ENCODE measurements around the gene YBX3. TPM values are rescaled to one million over a fixed set of nuclear protein-coding genes. Genes with fewer than 3 reads are reported as not detected.

YBX3 gene
- total RNA-seq, 4 donors from 2014 or later: 264 to 714 (median 382) TPM

DNA sequence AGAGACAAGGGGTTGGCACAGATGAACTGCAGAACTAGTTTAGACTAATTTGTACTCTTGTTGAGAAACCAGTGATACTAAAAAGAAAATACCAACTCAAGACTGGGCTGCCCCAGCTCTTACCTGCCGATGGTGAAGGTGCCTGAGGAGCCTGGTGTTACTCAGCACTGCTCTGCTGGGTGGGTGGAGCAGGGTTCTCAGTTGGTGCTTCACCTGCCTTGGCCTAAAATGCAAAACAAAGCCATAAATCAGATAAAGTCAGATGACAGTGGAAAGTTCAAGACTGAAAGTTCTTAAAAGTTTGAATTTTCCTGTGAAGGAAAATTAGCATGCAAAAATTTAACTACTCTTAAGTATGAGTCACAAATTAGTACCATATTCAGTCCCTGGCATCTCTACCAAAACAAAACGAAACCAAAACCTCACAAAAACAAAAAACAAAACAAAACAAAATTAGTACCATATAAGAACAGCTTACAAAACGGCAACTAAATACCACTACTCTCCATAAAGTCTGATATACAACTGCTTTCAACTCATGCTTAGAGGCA, 21.9 kb downstream of the YBX3 start:
- peak overlapping the region in 2 of 4 donors; percentile 26 to 42 for H3K27ac ChIP-seq
- peaks cover 0 to 98% (median 6%) of the 10 kb centered on the region in 3 donors for H3K36me3 ChIP-seq
- no peaks in the 10 kb centered on the region for H3K9me3 ChIP-seq
- DNase-seq (ENCODE audit: low spot score in 2 of 2): no peak
- no peaks in the 10 kb centered on the region for H3K27me3 ChIP-seq
- peaks cover 0 to 34% (median 0%) of the 10 kb centered on the region in 4 donors for H3K4me1 ChIP-seq
- 72 to 73% methylated on average over 3 of the region's 3 CpGs for WGBS, 2 donors
- no peak overlapping the region for H3K4me3 ChIP-seq
- TF ChIP-seq EP300 (IDR thresholded peaks at IDR 0.05): no peak
- TF ChIP-seq, protein P1, sequence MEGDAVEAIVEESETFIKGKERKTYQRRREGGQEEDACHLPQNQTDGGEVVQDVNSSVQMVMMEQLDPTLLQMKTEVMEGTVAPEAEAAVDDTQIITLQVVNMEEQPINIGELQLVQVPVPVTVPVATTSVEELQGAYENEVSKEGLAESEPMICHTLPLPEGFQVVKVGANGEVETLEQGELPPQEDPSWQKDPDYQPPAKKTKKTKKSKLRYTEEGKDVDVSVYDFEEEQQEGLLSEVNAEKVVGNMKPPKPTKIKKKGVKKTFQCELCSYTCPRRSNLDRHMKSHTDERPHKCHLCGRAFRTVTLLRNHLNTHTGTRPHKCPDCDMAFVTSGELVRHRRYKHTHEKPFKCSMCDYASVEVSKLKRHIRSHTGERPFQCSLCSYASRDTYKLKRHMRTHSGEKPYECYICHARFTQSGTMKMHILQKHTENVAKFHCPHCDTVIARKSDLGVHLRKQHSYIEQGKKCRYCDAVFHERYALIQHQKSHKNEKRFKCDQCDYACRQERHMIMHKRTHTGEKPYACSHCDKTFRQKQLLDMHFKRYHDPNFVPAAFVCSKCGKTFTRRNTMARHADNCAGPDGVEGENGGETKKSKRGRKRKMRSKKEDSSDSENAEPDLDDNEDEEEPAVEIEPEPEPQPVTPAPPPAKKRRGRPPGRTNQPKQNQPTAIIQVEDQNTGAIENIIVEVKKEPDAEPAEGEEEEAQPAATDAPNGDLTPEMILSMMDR (IDR thresholded peaks at IDR 0.05): no peak
- TF ChIP-seq POLR2A (IDR thresholded peaks at IDR 0.05): no peak

DNA sequence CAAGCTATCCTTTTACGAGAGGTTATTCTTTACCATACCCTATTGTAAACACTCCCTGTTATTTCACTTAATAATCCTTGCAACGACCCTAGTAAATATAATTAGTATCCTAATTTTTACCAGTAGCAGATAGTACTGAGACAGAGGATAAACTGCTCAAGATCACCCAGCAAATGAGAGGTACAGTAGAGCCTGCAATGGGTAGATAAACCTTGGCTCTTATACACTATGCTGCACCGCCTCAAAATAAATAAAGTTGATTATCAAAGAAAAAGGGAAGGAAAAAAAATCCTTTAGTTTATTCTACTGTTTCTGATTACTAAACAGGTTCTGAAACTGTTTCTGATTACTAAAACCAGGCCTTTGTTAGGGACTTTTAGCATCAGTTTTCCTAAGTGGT, 22.5 kb downstream of the YBX3 start:
- H3K27ac ChIP-seq: peak overlapping the region in 1 of 4 donors; percentile 26
- no peak overlapping the region for H3K4me3 ChIP-seq
- WGBS, 2 donors: 82 to 92% methylated on average over 3 of the region's 3 CpGs
- TF ChIP-seq, protein P1 (IDR thresholded peaks at IDR 0.05): no peak
- TF ChIP-seq POLR2A (IDR thresholded peaks at IDR 0.05): no peak
- no peak for TF ChIP-seq EP300 (IDR thresholded peaks at IDR 0.05)
- no peak for DNase-seq (ENCODE audit: low spot score in 2 of 2)
- peaks cover 0 to 28% (median 0%) of the 10 kb centered on the region in 4 donors for H3K4me1 ChIP-seq
- H3K36me3 ChIP-seq: peaks cover 0 to 98% (median 6%) of the 10 kb centered on the region in 3 donors
- no peaks in the 10 kb centered on the region for H3K9me3 ChIP-seq
- H3K27me3 ChIP-seq: no peaks in the 10 kb centered on the region

DNA sequence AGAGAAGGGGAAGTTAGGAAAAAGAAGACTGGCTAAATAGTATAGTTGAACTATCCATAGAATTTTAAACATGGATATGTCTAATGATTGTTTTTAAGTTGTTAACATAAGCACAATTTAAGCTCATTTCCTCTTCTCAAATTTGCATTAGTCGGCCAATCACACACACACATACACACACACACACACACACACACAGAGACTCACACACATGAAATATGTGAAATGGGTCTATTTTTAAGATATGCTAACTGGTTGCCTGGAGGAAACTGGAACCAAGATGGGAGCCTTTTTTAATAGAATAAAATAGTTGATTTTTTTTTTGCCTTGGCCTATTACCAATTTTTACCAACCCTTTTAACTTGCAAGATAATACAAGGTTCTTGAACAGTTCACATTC, 25.3 kb downstream of the YBX3 start:
- H3K4me3 ChIP-seq: no peak overlapping the region
- H3K4me1 ChIP-seq: peaks cover 0 to 11% (median 0%) of the 10 kb centered on the region in 4 donors
- WGBS, 2 donors: 96 to 97% methylated on average over 1 of the region's 1 CpG
- peaks cover 0 to 91% (median 6%) of the 10 kb centered on the region in 3 donors for H3K36me3 ChIP-seq
- DNase-seq (ENCODE audit: low spot score in 2 of 2): no peak
- no peak overlapping the region for H3K27ac ChIP-seq
- TF ChIP-seq, protein P1 (IDR thresholded peaks at IDR 0.05): no peak
- no peak for TF ChIP-seq POLR2A (IDR thresholded peaks at IDR 0.05)
- no peak for TF ChIP-seq EP300 (IDR thresholded peaks at IDR 0.05)
- H3K27me3 ChIP-seq: no peaks in the 10 kb centered on the region
- H3K9me3 ChIP-seq: no peaks in the 10 kb centered on the region

DNA sequence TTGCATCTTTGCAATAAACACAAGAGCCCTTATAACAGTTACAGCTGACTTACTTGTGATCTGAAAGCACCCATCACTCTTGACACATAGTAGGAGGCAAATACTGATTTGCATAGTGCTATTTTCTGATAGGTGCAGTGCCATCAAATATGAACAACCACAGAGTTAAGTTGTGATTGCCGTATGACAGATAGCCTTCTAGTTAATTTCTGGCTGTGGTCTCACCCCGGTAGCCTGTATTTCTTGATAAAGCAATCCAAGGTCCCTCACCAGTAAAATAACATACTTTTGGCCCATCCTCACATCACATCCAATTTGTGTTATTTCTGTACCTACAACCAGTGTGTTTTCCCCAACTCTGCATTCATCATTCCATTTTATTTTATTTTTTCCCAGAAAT, 26.0 kb downstream of the YBX3 start:
- TF ChIP-seq EP300 (IDR thresholded peaks at IDR 0.05): no peak
- TF ChIP-seq POLR2A (IDR thresholded peaks at IDR 0.05): no peak
- TF ChIP-seq, protein P1 (IDR thresholded peaks at IDR 0.05): no peak
- peaks cover 0 to 11% (median 0%) of the 10 kb centered on the region in 4 donors for H3K4me1 ChIP-seq
- peaks cover 0 to 84% (median 6%) of the 10 kb centered on the region in 3 donors for H3K36me3 ChIP-seq
- H3K27me3 ChIP-seq: no peaks in the 10 kb centered on the region
- no peak overlapping the region for H3K27ac ChIP-seq
- WGBS, 2 donors: 95 to 96% methylated on average over 2 of the region's 2 CpGs
- no peak for DNase-seq (ENCODE audit: low spot score in 2 of 2)
- no peak overlapping the region for H3K4me3 ChIP-seq
- no peaks in the 10 kb centered on the region for H3K9me3 ChIP-seq

DNA sequence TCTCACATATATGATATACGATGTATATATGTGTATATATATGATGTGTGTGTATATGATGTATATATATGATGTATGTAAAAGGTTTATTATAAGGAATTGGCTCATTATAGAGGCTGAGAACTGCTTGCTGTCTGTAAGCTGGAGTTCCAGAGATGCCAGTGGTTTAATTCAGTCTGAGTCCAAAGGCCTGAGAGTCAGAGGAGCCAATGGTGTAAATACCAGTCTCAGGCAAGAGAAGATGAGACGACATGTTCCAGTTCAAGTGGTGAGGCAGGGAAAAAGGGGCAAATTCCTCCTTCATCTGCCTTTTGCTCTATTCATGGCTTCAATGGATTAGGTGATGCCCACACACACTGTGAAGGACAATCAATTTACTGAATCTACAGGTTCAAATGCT, 32.2 kb downstream of the YBX3 start:
- 87 to 96% methylated on average over 2 of the region's 2 CpGs for whole genome bisulfite sequencing, 2 donors
- DNase-seq (ENCODE audit: low spot score in 2 of 2): no peak
- Histone ChIP-seq H3K4me3 (no peak overlapping the region), H3K27ac (no peak overlapping the region), H3K9me3 (no peaks in the 10 kb centered on the region), H3K4me1 (no peaks in the 10 kb centered on the region), H3K27me3 (no peaks in the 10 kb centered on the region), H3K36me3 (peaks cover 0 to 22% (median 0%) of the 10 kb centered on the region in 3 donors)
- TF ChIP-seq EP300 (IDR thresholded peaks at IDR 0.05) (no peak), POLR2A (IDR thresholded peaks at IDR 0.05) (no peak)
- TF ChIP-seq, protein P1 (IDR thresholded peaks at IDR 0.05): no peak
